VCaP (cell line): Measurements from ENCODE around the gene NVL.
A peak's percentile ranks its signal among the peaks of the same experiment; 100 is the strongest.

ENCODE experiments used
- H3K27ac ChIP-seq: fragments of 450-650 bp; 2 replicates; pipeline ENCODE4 v1.5.1; 2017
- CTCF ChIP-seq: fragments of 450-650 bp; conservative IDR thresholded peaks from 2 replicates; pipeline ENCODE4 v1.5.1; 2017; ENCODE audit warnings: mild to moderate bottlenecking, moderate library complexity

NVL gene

DNA sequence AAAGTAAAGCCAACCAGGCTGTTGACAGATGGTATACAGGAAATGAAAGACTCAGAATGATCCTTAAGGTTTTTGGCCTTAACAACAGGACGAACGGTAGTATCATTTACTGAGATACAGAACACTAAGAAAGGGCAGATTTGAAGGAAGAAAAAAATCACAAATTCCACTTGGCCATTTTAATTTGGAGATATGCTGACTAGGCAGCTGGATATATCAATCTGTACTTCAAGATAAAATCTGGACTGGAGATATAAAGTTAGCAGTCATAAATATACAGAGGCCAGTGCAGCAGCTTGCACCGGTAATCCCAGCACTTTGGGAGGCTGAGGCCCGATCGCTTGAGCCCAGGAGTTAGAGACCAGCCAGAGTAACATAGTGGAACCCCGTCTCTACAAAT lies 1.3 kb downstream of the NVL start:
- no peak for TF ChIP-seq CTCF
- peak overlapping the region; percentile 98 for H3K27ac ChIP-seq

DNA sequence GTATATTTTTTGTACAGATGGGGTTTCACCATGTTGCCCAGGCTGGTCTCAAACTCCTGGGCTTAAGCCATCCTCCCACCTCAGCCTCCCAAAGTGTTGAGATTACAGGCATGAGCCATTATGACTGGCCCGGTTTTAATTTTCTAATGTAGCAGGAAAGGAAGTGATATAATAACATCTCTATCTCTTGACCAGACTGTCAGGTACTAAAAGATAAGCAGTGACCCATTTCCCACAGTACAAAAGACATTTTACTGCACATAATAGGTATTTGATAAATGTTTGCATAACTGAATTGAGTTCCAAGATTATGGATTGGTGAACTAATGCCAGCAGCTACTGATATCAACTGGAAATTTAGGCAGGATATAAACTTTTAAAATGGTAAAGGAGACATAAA lies 4.0 kb downstream of the NVL start:
- peak overlapping the region; percentile 98; the same call in 1 of the 2 replicates for H3K27ac ChIP-seq
- no peak for TF ChIP-seq CTCF

GRCh38 chr1:224321706-224322105 lies 8.3 kb downstream of the NVL start:
- H3K27ac ChIP-seq, result no peak overlapping the region
- TF ChIP-seq CTCF, result no peak

DNA sequence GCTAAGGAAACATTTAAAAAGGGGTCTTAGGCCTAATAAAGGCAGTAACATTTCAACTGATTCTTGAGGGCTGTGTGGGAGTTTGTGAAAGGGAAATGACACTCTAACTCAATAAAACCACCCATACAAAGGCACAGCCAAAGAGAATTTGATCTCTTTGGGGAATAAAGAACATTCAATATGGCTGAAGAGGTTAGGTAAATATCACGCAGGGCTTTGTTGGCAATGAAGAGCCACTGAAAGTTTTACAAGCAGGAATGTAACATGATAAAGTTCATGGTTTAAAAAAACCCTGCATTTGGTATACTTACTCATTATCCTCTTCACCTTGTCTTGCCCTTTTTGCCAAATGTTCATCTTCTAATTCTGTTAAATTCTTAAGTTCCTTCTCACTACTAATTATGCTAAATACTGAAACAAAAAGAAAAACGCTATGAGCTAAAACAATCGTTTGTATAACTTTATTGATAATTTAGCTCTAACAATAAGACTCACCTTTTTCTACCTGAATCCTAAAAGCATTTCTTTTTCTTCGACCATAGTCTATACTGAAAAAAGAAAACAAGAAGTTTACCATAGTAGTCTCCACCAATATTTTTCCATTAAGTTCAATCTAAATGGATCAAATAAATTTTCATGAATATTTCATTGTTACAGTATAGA lies 12.5 kb downstream of the NVL start:
- no peak for TF ChIP-seq CTCF

DNA sequence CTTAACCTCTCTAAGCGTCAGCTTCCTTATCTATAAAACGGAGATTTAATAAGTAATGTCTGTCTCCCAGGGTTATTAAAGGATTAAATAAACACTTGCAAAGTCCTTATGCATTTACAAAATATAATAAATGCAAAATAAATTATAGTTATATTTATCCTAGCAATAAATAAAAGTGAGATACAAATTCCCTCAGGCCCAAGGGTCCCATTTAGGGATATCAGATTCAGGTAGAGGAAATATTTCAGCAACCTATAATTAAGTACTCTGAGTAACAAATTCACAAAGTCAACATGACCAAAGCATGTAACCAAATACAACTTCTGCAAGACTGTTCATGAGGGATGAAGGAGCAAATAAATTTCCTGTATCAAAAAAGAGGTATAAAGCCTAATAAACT lies 17.9 kb downstream of the NVL start:
- no peak for TF ChIP-seq CTCF

More for the DNA sequence above, 12.5 kb downstream of the NVL start:
- H3K27ac ChIP-seq, result peak overlapping the region; percentile 80

GRCh38 chr1:224311503-224311902 lies 18.5 kb downstream of the NVL start:
- H3K27ac ChIP-seq, result peak overlapping the region; percentile 80

More for the DNA sequence above, 17.9 kb downstream of the NVL start:
- peak overlapping the region; percentile 80 for H3K27ac ChIP-seq

GRCh38 chr1:224308064-224308463 lies 21.9 kb downstream of the NVL start:
- TF ChIP-seq CTCF, result no peak
- H3K27ac ChIP-seq, result 0 out of 2 replicates have a peak overlapping the region, but pooled peaks have one; percentile 84

GRCh38 chr1:224304767-224305166 lies 25.2 kb downstream of the NVL start:
- no peak for TF ChIP-seq CTCF
- H3K27ac ChIP-seq, result peak overlapping the region; percentile 84
